ENCODE data around the gene AFF3. TPM values are rescaled to one million over a fixed set of nuclear protein-coding genes. Genes with fewer than 3 reads are reported as not detected.

Gene AFF3
- total RNA-seq, 1 experiment from 2014 or later, result not detected

GRCh38 chr2:99974682-99975375 is 167.6 kb downstream of the AFF3 start:
- intact Hi-C loops (cut with micrococcal nuclease; ENCODE audit: unreplicated experiment), result no loop called here
- Histone ChIP-seq H3F3A (ENCODE audit: insufficient read depth, low read depth) (no peaks in the 10 kb centered on the region), H3K9me3 (ENCODE audit: insufficient read depth, low read depth) (no peaks in the 10 kb centered on the region), H3K27ac (no peak overlapping the region), H3K4me3 (no peak overlapping the region), H3K36me3 (ENCODE audit: low read depth) (no peaks in the 10 kb centered on the region), H3K79me2 (ENCODE audit: low read depth) (no peaks in the 10 kb centered on the region), H3K9me2 (ENCODE audit: insufficient read depth) (no peaks in the 10 kb centered on the region), H3K4me1 (replicated peaks; ENCODE audit: insufficient read depth) (no peaks in the 10 kb centered on the region), H2AFZ (no peak overlapping the region), H3K4me2 (no peak overlapping the region), H3K27me3 (ENCODE audit: insufficient read depth, low read depth) (peaks cover 46% of the 10 kb centered on the region), H4K20me1 (ENCODE audit: insufficient read depth) (no peaks in the 10 kb centered on the region)
- BruUV-seq (replicated peaks), result no TSS peak
- DNase-seq, result no peak
- no peak for TF ChIP-seq EZH2 (IDR thresholded peaks at IDR 0.05; ENCODE audit: low read depth)
- TF ChIP-seq CTCF (conservative IDR thresholded peaks at IDR 0.05), result no peak
- ChIA-PET CTCF (no interaction called here), POLR2A (ENCODE audit: unreplicated experiment) (no interaction called here)

DNA sequence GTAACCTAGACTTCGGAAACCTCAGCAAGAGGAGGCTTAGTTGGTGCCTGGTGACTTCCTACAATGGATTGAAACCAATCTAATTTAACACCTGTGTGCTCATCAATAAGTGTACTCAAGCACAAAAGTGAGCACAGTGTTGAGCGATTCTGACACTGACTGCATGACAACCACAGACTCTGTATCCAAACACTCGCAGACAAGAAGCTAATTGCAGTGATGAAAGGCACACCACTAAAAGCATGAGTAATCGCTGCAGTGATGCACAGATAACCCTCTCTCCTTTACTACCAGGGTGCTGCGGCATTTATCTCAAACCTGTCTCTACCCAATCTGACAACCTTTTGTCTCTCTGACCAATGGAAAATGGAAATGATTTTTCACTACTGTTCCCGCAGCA is 168.1 kb downstream of the AFF3 start:
- H3K4me2 ChIP-seq, result no peak overlapping the region
- CTCF ChIA-PET, result no interaction called here
- intact Hi-C loops (cut with micrococcal nuclease; ENCODE audit: unreplicated experiment), result no loop called here

GRCh38 chr2:99971326-99971900 is 171.0 kb downstream of the AFF3 start:
- Histone ChIP-seq H3K27me3 (ENCODE audit: insufficient read depth, low read depth) (peaks cover 46% of the 10 kb centered on the region), H3K9me3 (ENCODE audit: insufficient read depth, low read depth) (no peaks in the 10 kb centered on the region), H3K27ac (no peak overlapping the region), H3K4me2 (no peak overlapping the region), H3K79me2 (ENCODE audit: low read depth) (no peaks in the 10 kb centered on the region), H3K9me2 (ENCODE audit: insufficient read depth) (no peaks in the 10 kb centered on the region), H3K4me1 (replicated peaks; ENCODE audit: insufficient read depth) (no peaks in the 10 kb centered on the region), H4K20me1 (ENCODE audit: insufficient read depth) (no peaks in the 10 kb centered on the region), H3K36me3 (ENCODE audit: low read depth) (no peaks in the 10 kb centered on the region), H2AFZ (no peak overlapping the region), H3F3A (ENCODE audit: insufficient read depth, low read depth) (no peaks in the 10 kb centered on the region), H3K4me3 (no peak overlapping the region)
- no TSS peak for BruUV-seq (replicated peaks)
- ChIA-PET CTCF (no interaction called here), POLR2A (ENCODE audit: unreplicated experiment) (no interaction called here)
- DNase-seq, result no peak
- TF ChIP-seq EZH2 (IDR thresholded peaks at IDR 0.05; ENCODE audit: low read depth) (no peak), CTCF (conservative IDR thresholded peaks at IDR 0.05) (no peak)
- intact Hi-C loops (cut with micrococcal nuclease; ENCODE audit: unreplicated experiment), result no loop called here

More for the DNA sequence above, 168.1 kb downstream of the AFF3 start:
- H3K9me3 ChIP-seq (ENCODE audit: insufficient read depth, low read depth), result no peaks in the 10 kb centered on the region
- H3K27ac ChIP-seq, result no peak overlapping the region
- no TSS peak for BruUV-seq (replicated peaks)
- DNase-seq, result no peak
- POLR2A ChIA-PET (ENCODE audit: unreplicated experiment), result no interaction called here
- no peaks in the 10 kb centered on the region for H3K9me2 ChIP-seq (ENCODE audit: insufficient read depth)
- no peak overlapping the region for H3K4me3 ChIP-seq
- H2AFZ ChIP-seq, result no peak overlapping the region
- no peak for TF ChIP-seq EZH2 (IDR thresholded peaks at IDR 0.05; ENCODE audit: low read depth)
- no peak for TF ChIP-seq CTCF (conservative IDR thresholded peaks at IDR 0.05)
- H3K4me1 ChIP-seq (replicated peaks; ENCODE audit: insufficient read depth), result no peaks in the 10 kb centered on the region
- H3F3A ChIP-seq (ENCODE audit: insufficient read depth, low read depth), result no peaks in the 10 kb centered on the region
- H4K20me1 ChIP-seq (ENCODE audit: insufficient read depth), result no peaks in the 10 kb centered on the region
- H3K27me3 ChIP-seq (ENCODE audit: insufficient read depth, low read depth), result peaks cover 46% of the 10 kb centered on the region
- no peaks in the 10 kb centered on the region for H3K36me3 ChIP-seq (ENCODE audit: low read depth)
- H3K79me2 ChIP-seq (ENCODE audit: low read depth), result no peaks in the 10 kb centered on the region

All from PC-9 (cell line).